HUES6 (cell line): Measurements from ENCODE around the gene KCNT1.

ENCODE experiments used
- H3K27ac ChIP-seq: 2 replicates; pipeline ENCODE4 v1.7.0; 2013; ENCODE audit warnings: low read depth, mild to moderate bottlenecking, low read length, inconsistent platforms
- H3K27me3 ChIP-seq: 2 replicates; pipeline ENCODE4 v1.6.1; 2013; ENCODE audit warnings: low read length; ENCODE audit not compliant: control insufficient read depth, insufficient read depth
- H3K36me3 ChIP-seq: 2 replicates; pipeline ENCODE4 v1.6.1; 2013; ENCODE audit warnings: low read length; ENCODE audit not compliant: control insufficient read depth, insufficient read depth
- H3K4me1 ChIP-seq: 2 replicates; pipeline ENCODE4 v1.6.1; 2013; ENCODE audit warnings: low read length; ENCODE audit not compliant: control insufficient read depth, insufficient read depth
- H3K4me3 ChIP-seq: 2 replicates; pipeline ENCODE4 v1.5.1; 2013; ENCODE audit warnings: low read depth, low read length
- H3K9ac ChIP-seq: one replicate; pipeline ENCODE4 v1.6.1; 2013; ENCODE audit warnings: mild to moderate bottlenecking, low read length
- H3K9me3 ChIP-seq: 2 replicates; pipeline ENCODE4 v1.6.1; 2013; ENCODE audit warnings: low read depth, low read length; ENCODE audit not compliant: control insufficient read depth, insufficient read depth

KCNT1 gene

GRCh38 chr9:135787776-135788575 is 86.0 kb downstream of the KCNT1 start:
- no peak overlapping the region for H3K9ac ChIP-seq
- H3K27me3 ChIP-seq = no peaks in the 10 kb centered on the region
- no peaks in the 10 kb centered on the region for H3K4me1 ChIP-seq
- H3K27ac ChIP-seq = no peak overlapping the region
- no peaks in the 10 kb centered on the region for H3K9me3 ChIP-seq
- H3K4me3 ChIP-seq = no peak overlapping the region
- no peaks in the 10 kb centered on the region for H3K36me3 ChIP-seq

DNA sequence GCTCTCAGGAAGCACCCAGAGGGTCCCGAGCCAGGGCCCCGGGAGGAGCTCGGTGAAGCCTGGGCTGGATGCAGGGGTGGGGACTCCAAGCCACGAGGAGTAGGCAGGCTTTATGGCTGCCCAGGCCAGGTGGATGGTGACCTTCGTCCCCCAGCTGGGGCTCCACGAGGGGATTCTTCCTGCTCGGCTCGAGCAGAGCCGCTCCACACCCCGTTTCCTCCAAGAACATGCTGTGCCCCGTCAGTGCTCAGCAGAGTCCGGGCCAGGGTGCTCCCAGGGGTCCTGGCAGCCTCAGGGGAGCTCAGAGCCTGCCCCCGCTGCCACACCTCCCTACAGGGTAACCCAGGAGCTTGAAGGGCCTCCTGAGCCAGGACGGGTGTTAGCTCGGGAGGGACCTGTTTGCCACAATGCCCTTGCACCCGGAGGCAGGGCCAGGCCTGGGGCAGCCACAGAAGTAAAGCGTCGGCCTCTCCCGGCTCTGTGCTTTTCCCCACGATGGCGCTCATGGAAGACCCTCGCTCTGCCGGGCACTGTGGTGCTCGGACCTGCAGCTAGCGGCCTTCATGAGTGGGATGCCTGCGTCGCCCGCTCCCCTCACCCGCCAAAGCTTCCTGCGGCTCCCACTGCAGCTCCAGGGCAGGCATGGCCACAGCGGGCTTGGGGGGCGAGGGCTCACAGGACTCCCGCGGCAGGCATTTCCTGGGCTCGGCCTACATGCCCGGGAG is 86.8 kb downstream of the KCNT1 start:
- Histone ChIP-seq H3K4me3 (no peak overlapping the region), H3K27me3 (no peaks in the 10 kb centered on the region), H3K27ac (no peak overlapping the region), H3K36me3 (no peaks in the 10 kb centered on the region), H3K4me1 (no peaks in the 10 kb centered on the region), H3K9ac (no peak overlapping the region), H3K9me3 (no peaks in the 10 kb centered on the region)

DNA sequence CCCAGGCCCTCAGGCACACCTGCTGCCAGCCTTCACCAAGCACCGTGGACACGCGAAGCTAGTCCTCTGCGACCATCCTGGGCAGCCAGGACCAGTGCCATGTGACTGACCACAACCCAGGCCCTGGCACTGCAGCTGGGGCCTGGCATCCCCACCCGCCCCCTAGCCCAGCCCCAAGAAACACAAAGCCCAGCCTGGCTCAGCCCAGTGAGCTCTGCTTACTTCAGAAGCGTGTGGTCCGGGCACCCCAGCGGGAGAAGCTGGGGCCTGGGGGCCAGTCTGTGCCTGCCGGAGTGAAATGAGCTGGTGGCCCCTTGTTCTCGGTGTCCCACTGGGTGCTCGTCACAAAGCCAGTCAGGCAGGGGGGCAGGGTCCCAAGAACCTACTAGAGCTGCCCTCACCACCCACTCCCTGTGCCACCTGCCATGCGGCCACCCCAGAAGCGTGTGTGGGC is 87.9 kb downstream of the KCNT1 start:
- no peak overlapping the region for H3K27ac ChIP-seq
- no peak overlapping the region for H3K9ac ChIP-seq
- H3K9me3 ChIP-seq = no peaks in the 10 kb centered on the region
- H3K4me1 ChIP-seq = no peaks in the 10 kb centered on the region
- no peak overlapping the region for H3K4me3 ChIP-seq
- H3K27me3 ChIP-seq = no peaks in the 10 kb centered on the region
- H3K36me3 ChIP-seq = no peaks in the 10 kb centered on the region

GRCh38 chr9:135790356-135790755 is 88.4 kb downstream of the KCNT1 start:
- no peak overlapping the region for H3K27ac ChIP-seq
- H3K9me3 ChIP-seq = no peaks in the 10 kb centered on the region
- H3K36me3 ChIP-seq = no peaks in the 10 kb centered on the region
- H3K9ac ChIP-seq = no peak overlapping the region
- H3K4me1 ChIP-seq = no peaks in the 10 kb centered on the region
- H3K4me3 ChIP-seq = no peak overlapping the region
- no peaks in the 10 kb centered on the region for H3K27me3 ChIP-seq

DNA sequence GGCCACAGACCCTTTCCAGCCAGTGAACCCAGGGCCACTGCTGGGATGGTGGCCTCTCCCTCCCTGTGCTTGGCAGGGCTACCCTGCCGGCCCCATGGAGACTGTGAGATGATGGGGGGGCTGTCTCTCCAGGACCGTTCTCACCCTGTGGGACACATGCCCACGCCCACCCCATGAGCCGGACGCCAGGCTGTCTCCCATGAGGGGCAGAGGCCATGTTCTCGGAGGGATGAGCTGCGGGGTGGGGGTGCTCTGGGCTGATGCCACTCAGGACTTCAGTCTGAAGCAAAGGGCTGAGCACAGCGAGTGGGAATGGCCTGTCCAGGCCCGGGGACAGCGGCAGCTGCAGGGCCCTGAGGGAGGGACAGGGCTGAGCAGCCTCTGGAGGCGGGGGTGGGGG is 88.9 kb downstream of the KCNT1 start:
- Histone ChIP-seq H3K9me3 (no peaks in the 10 kb centered on the region), H3K4me1 (no peaks in the 10 kb centered on the region), H3K9ac (no peak overlapping the region), H3K4me3 (no peak overlapping the region), H3K27ac (no peak overlapping the region), H3K36me3 (no peaks in the 10 kb centered on the region), H3K27me3 (no peaks in the 10 kb centered on the region)

DNA sequence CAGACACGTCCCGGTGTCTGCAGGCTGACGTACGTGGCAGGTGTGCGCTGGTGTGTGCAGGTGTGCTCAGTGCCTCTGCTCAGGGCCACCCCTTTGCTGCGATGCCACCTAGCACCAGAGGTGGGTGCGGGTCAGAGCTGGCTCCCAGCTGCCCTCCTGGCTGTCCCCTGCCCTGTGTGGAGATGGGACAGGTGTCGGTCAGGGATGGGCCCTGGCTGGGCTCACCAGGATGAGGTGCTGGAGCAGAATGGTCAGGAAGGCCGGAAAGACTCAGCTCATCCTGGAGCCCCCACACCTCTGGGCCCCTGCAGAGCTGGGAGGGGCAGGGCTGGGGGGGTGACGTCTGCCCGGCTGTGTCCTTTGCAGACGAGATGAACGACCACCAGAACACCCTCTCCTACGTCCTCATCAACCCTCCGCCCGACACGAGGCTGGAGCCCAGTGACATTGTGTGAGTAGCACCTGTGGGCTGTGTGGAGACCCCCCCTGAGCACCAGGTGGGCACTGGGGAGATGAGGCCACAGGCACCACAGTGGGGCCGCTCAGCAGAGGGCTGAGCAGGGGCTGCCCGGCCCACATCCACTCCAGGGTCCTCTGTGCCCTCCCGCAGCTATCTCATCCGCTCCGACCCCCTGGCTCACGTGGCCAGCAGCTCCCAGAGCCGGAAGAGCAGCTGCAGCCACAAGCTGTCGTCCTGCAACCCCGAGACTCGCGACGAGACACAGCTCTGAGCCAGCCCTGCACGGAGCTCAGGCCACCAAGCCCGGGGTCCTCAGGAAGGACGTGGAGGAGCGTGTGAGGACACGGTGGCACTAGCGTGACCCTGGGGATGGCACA is 89.7 kb downstream of the KCNT1 start:
- Histone ChIP-seq H3K4me1 (no peaks in the 10 kb centered on the region), H3K27me3 (no peaks in the 10 kb centered on the region), H3K27ac (no peak overlapping the region), H3K36me3 (no peaks in the 10 kb centered on the region), H3K9ac (no peak overlapping the region), H3K4me3 (no peak overlapping the region), H3K9me3 (no peaks in the 10 kb centered on the region)

- H3K4me1 ChIP-seq = no peaks in the 10 kb centered on the region
- no peaks in the 10 kb centered on the region for H3K9me3 ChIP-seq
- H3K27me3 ChIP-seq = no peaks in the 10 kb centered on the region
- no peak overlapping the region for H3K27ac ChIP-seq
- H3K36me3 ChIP-seq = no peaks in the 10 kb centered on the region
- H3K9ac ChIP-seq = no peak overlapping the region
- no peak overlapping the region for H3K4me3 ChIP-seq
Measured at GRCh38 chr9:135792268-135793128, 90.5 kb downstream of the KCNT1 start.

DNA sequence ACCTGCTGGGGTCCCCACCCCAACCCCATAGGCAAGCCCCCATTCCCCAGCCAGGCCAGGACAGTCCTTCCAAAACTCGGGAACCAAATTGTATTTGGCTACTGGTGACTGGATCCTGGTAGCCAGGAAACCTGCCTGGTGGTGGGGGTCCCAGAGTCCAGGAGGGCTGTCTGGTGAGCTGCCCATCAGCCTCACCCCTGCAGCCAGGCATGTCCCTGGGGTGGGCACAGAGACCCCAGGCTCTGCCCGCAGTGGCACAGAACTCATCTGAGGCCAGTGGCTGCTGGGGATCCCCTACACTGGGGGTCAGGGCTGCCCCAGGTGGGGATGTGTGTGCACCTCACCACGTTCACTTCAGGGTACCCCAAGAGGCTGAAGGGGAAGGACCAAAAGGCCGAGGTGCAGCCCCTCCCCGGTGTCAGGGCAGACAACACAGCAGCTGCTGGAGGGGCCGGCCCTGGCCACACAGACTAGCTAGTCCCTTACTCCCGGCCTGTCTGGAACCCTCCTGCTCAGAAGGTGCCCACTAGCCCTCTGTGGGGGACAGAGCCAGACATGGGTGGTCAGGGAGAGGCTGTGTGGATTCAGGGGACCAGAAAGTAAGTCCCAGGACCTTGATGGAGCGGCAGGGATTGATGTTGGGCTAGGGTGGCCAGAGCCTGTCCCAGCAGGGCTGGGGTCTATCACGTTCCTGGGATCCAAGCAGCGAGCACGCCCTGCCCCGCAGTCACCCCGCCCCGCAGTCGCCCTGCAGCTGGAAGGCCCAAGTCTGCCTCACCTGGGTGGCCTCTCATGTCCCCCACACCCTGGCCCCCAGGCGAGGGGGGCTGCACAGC is 91.5 kb downstream of the KCNT1 start:
- no peak overlapping the region for H3K9ac ChIP-seq
- no peak overlapping the region; the same call in 1 of the 2 replicates for H3K27ac ChIP-seq
- no peaks in the 10 kb centered on the region for H3K27me3 ChIP-seq
- H3K36me3 ChIP-seq = no peaks in the 10 kb centered on the region
- H3K4me1 ChIP-seq = no peaks in the 10 kb centered on the region
- no peaks in the 10 kb centered on the region for H3K9me3 ChIP-seq
- no peak overlapping the region for H3K4me3 ChIP-seq

DNA sequence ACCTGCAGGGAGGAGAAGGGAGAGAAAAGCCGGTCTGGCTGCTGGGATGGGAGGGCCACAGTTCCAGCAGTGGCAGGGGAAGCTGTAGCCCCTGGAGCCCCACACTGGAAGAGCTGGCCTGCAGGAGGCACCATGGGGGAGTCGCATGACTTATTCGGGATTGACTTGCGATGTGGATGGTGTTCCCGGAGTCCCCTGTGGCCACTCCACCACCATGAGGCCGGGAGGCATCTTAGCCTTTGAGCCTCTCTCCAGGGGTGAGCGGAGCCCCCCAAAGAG is 92.0 kb downstream of the KCNT1 start:
- Histone ChIP-seq H3K9me3 (no peaks in the 10 kb centered on the region), H3K27me3 (no peaks in the 10 kb centered on the region), H3K4me1 (no peaks in the 10 kb centered on the region)

DNA sequence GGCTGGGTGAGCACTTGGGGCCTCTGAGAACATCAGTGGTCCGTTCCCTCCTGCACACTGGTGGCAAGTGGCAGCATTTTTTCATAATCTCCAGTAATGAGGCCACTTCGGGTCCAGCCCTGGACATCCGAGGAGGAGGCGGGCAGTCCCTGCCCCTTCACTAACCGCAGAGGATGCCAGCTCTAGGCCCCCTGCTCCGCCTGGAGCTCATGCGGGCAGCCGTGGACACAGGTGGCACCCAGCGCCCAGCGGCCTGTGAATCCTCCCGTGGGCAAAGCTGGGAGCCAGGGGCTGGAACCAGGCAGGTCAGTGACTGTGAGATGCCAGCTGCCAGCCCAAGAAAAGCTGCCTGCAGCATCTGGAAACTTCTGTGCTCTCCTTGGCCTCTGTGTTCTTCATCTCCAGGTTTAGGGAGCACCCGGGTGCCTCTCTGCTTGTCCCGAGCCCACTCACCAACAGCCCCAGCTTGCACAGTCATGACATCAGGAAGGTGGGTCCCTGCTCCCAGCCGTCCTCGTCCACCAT is 92.4 kb downstream of the KCNT1 start:
- Histone ChIP-seq H3K27me3 (no peaks in the 10 kb centered on the region), H3K4me3 (no peak overlapping the region), H3K27ac (no peak overlapping the region), H3K9me3 (no peaks in the 10 kb centered on the region), H3K4me1 (no peaks in the 10 kb centered on the region), H3K9ac (no peak overlapping the region), H3K36me3 (no peaks in the 10 kb centered on the region)

More for the DNA sequence above, 92.0 kb downstream of the KCNT1 start:
- H3K4me3 ChIP-seq = no peak overlapping the region
- H3K36me3 ChIP-seq = no peaks in the 10 kb centered on the region
- no peak overlapping the region; the same call in 1 of the 2 replicates for H3K27ac ChIP-seq
- no peak overlapping the region for H3K9ac ChIP-seq
